ENCODE measurements around the gene RGS8. TPM values are rescaled to one million over a fixed set of nuclear protein-coding genes. Genes with fewer than 3 reads are reported as not detected.

The RGS8 gene
- total RNA-seq, 4 donors from 2014 or later, result not detected

DNA sequence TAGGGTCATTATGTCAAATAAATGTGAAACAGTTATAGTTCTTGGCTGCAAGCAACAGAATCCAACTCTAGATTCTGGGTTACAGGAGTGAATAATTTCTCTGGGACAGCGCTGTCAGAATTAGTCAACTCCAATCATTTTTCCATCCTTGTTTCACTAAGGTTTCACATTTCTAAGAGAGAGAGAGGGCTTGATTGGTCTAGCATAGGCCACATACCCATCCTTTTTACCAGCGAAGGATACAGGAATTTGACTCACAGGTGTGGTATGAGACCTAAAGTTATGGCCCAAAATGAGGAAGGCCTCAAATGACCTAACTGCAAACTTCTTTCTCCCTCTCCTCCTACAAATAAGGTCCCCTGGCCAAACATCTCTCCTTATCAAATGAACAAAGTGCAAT, 25.5 kb upstream of the RGS8 start:
- 97% methylated on average over 2 of the region's 2 CpGs for WGBS
- no peak for DNase-seq (ENCODE audit: low spot score in 2 of 2)
- no peak overlapping the region for H3K4me3 ChIP-seq
- no peaks in the 10 kb centered on the region for H3K4me1 ChIP-seq
- H3K9me3 ChIP-seq, result no peaks in the 10 kb centered on the region
- H3K27me3 ChIP-seq, result no peaks in the 10 kb centered on the region
- H3K36me3 ChIP-seq, result no peaks in the 10 kb centered on the region
- TF ChIP-seq POLR2A (IDR thresholded peaks at IDR 0.05) (no peak), EP300 (IDR thresholded peaks at IDR 0.05) (no peak), POLR2AphosphoS5 (IDR thresholded peaks at IDR 0.05) (no peak)
- TF ChIP-seq, protein P1, sequence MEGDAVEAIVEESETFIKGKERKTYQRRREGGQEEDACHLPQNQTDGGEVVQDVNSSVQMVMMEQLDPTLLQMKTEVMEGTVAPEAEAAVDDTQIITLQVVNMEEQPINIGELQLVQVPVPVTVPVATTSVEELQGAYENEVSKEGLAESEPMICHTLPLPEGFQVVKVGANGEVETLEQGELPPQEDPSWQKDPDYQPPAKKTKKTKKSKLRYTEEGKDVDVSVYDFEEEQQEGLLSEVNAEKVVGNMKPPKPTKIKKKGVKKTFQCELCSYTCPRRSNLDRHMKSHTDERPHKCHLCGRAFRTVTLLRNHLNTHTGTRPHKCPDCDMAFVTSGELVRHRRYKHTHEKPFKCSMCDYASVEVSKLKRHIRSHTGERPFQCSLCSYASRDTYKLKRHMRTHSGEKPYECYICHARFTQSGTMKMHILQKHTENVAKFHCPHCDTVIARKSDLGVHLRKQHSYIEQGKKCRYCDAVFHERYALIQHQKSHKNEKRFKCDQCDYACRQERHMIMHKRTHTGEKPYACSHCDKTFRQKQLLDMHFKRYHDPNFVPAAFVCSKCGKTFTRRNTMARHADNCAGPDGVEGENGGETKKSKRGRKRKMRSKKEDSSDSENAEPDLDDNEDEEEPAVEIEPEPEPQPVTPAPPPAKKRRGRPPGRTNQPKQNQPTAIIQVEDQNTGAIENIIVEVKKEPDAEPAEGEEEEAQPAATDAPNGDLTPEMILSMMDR (IDR thresholded peaks at IDR 0.05), result no peak
- no peak overlapping the region for H3K27ac ChIP-seq

DNA sequence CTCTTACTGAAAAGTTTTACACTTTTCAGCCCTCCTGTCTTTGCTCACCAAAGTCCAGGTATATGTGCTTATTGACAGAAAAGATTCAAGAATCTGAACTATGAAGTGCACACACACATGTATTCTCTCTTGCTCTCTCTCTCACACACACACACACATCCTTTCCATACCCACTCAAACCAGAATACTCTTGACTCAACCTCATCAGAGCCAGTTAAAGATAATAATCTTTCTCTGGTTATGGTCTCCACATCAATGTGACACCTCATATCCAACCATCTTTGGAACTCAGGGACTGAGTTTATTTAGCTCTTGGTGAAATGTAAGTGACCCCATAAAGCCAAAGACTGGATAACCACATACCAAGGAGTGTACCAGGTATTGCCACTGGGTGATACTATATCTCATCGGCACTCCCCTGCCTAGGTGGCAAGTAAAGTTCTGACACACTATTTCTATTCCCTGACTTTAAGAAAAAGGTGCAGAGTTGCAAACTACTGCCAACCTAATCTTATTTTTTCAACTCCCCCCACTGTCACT, 24.9 kb upstream of the RGS8 start:
- H3K4me3 ChIP-seq, result no peak overlapping the region
- H3K27ac ChIP-seq, result no peak overlapping the region
- no peaks in the 10 kb centered on the region for H3K27me3 ChIP-seq
- TF ChIP-seq POLR2AphosphoS5 (IDR thresholded peaks at IDR 0.05) (no peak), EP300 (IDR thresholded peaks at IDR 0.05) (no peak), POLR2A (IDR thresholded peaks at IDR 0.05) (no peak)
- TF ChIP-seq, protein P1 (IDR thresholded peaks at IDR 0.05), result no peak
- WGBS, result 96% methylated on average over 1 of the region's 1 CpG
- no peaks in the 10 kb centered on the region for H3K9me3 ChIP-seq
- no peak for DNase-seq (ENCODE audit: low spot score in 2 of 2)
- H3K36me3 ChIP-seq, result no peaks in the 10 kb centered on the region
- H3K4me1 ChIP-seq, result no peaks in the 10 kb centered on the region

DNA sequence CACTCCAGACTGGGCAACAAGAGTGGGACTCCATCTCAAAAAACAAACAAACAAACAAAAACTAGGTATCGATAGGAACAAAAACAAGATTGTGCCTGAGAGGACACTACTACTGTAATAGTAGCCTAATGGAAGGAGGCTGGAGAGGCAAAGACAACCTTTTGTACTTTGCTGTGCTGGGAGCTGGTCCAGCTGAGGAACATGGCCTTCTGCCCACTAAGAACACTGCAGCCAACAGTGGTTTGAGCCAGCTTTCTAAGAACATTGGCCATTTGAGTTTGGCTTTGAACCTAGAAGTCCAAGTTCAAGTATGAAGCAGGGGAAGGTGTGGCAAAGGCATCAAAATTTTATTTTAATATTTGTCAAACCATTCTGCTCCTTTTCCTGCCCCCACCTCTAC, 22.7 kb upstream of the RGS8 start:
- TF ChIP-seq EP300 (IDR thresholded peaks at IDR 0.05), result no peak
- no peak for TF ChIP-seq POLR2A (IDR thresholded peaks at IDR 0.05)
- no peak for TF ChIP-seq POLR2AphosphoS5 (IDR thresholded peaks at IDR 0.05)
- TF ChIP-seq, protein P1 (IDR thresholded peaks at IDR 0.05), result no peak
- no peak overlapping the region for H3K4me3 ChIP-seq
- WGBS, result 77% methylated on average over 1 of the region's 1 CpG
- no peak overlapping the region for H3K27ac ChIP-seq
- no peaks in the 10 kb centered on the region for H3K27me3 ChIP-seq
- no peaks in the 10 kb centered on the region for H3K4me1 ChIP-seq
- no peak for DNase-seq (ENCODE audit: low spot score in 2 of 2)
- no peaks in the 10 kb centered on the region for H3K36me3 ChIP-seq
- H3K9me3 ChIP-seq, result no peaks in the 10 kb centered on the region

DNA sequence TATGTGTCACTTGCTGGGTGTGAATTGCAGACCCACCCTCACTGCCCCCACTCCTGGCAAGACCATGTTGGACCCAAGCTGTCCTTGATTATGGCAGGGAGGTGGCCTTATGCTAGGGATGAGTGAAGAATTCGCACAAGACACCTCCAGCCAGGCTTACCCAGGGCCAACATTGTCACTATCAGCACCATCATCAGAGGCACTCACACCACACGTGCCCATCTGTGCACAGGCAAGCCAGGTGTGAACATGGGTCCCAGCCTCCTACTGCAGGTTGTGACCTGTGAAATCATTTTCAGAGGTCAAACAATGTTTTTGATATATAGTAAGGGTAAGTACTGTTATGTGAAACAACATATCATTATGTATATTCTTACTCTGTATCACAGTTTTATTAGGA, 20.3 kb upstream of the RGS8 start:
- TF ChIP-seq EP300 (IDR thresholded peaks at IDR 0.05) (no peak), POLR2A (IDR thresholded peaks at IDR 0.05) (no peak), POLR2AphosphoS5 (IDR thresholded peaks at IDR 0.05) (no peak)
- TF ChIP-seq, protein P1 (IDR thresholded peaks at IDR 0.05), result no peak
- H3K36me3 ChIP-seq, result no peaks in the 10 kb centered on the region
- no peaks in the 10 kb centered on the region for H3K9me3 ChIP-seq
- no peak overlapping the region for H3K4me3 ChIP-seq
- H3K27ac ChIP-seq, result no peak overlapping the region
- H3K4me1 ChIP-seq, result peaks cover 6% of the 10 kb centered on the region
- DNase-seq (ENCODE audit: low spot score in 2 of 2), result no peak
- 79% methylated on average over 2 of the region's 2 CpGs for WGBS
- peaks cover 3% of the 10 kb centered on the region for H3K27me3 ChIP-seq

DNA sequence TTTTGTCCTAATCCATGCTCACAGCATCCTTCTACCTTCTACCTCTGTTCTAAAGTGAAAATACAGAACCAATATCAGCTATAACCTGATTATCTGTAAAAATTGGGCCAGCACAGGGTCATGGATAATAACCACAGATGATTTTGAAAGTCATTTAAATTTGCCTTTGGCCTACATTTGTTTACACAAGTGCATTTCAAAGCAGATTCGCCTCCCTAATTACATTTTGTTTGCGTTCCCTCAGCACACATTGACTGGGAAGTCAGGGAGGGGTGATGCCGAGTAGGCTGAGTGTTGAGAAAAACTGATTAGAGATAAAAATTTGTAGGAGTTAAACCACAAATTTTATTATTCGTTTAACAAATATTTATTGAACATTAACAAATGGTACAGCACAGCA, 19.2 kb upstream of the RGS8 start:
- Histone ChIP-seq H3K4me3 (no peak overlapping the region), H3K27me3 (peaks cover 3% of the 10 kb centered on the region), H3K36me3 (no peaks in the 10 kb centered on the region), H3K4me1 (peaks cover 15% of the 10 kb centered on the region), H3K27ac (no peak overlapping the region), H3K9me3 (no peaks in the 10 kb centered on the region)
- 73% methylated on average over 4 of the region's 4 CpGs for WGBS
- no peak for TF ChIP-seq POLR2A (IDR thresholded peaks at IDR 0.05)
- TF ChIP-seq, protein P1 (IDR thresholded peaks at IDR 0.05), result no peak
- TF ChIP-seq POLR2AphosphoS5 (IDR thresholded peaks at IDR 0.05), result no peak
- no peak for TF ChIP-seq EP300 (IDR thresholded peaks at IDR 0.05)
- DNase-seq (ENCODE audit: low spot score in 2 of 2), result no peak
